ENCODE results near the gene ZNF286A. TPM values are rescaled to one million over a fixed set of nuclear protein-coding genes. Genes with fewer than 3 reads are reported as not detected.

ZNF286A gene
- total RNA-seq, 2 experiments from 2014 or later: 19.2 to 35.4 TPM

DNA sequence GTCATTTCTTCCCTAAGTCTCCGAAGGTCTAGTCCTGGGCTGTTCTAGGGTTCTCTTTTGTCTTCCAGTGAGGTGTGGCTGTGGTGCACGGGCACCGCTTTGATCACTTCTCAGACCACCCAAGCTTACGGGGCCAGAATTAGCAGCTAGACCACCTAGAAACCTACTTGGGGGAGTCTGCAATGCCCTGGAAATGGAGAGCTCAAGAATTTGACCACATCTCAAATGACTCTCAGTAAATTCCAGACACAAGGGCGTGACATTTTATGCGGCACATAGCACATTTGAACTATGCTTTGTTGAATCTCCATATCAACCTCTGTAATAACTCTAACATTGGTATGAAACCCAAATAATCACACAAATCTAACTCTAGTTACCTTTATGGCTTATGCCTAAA lies 40.3 kb upstream of the ZNF286A start:
- intact Hi-C loops (cut with micrococcal nuclease; ENCODE audit: unreplicated experiment): no loop called here
- Histone ChIP-seq H3K9me3 (ENCODE audit: low read length) (no peaks in the 10 kb centered on the region), H3K4me2 (ENCODE audit: low read length) (no peak overlapping the region), H3K4me1 (ENCODE audit: insufficient read depth, low read length, poor library complexity, severe bottlenecking) (no peaks in the 10 kb centered on the region), H4K20me1 (ENCODE audit: insufficient read depth, low read length) (no peaks in the 10 kb centered on the region), H3K79me2 (ENCODE audit: insufficient read depth, low read depth, low read length) (no peaks in the 10 kb centered on the region), H3K36me3 (ENCODE audit: insufficient read depth, low read length) (0 out of 2 replicates have a peak, but pooled peaks cover 4% of the 10 kb centered on the region), H3K4me3 (ENCODE audit: low read depth, low read length, poor library complexity, severe bottlenecking) (no peak overlapping the region), H3K27ac (ENCODE audit: low read depth, low read length, poor library complexity, severe bottlenecking) (no peak overlapping the region), H2AFZ (ENCODE audit: low read length) (no peak overlapping the region), H3K9me2 (ENCODE audit: insufficient read depth, low read length) (no peaks in the 10 kb centered on the region)
- no peak for DNase-seq (ENCODE audit: low spot score)
- POLR2A ChIA-PET: no interaction called here
- CTCF ChIA-PET (ENCODE audit: unreplicated experiment): no interaction called here
- TF ChIP-seq EZH2phosphoT487 (IDR thresholded peaks at IDR 0.05; ENCODE audit: borderline replicate concordance, low read depth, low read length): no peak
- TF ChIP-seq, protein P1, sequence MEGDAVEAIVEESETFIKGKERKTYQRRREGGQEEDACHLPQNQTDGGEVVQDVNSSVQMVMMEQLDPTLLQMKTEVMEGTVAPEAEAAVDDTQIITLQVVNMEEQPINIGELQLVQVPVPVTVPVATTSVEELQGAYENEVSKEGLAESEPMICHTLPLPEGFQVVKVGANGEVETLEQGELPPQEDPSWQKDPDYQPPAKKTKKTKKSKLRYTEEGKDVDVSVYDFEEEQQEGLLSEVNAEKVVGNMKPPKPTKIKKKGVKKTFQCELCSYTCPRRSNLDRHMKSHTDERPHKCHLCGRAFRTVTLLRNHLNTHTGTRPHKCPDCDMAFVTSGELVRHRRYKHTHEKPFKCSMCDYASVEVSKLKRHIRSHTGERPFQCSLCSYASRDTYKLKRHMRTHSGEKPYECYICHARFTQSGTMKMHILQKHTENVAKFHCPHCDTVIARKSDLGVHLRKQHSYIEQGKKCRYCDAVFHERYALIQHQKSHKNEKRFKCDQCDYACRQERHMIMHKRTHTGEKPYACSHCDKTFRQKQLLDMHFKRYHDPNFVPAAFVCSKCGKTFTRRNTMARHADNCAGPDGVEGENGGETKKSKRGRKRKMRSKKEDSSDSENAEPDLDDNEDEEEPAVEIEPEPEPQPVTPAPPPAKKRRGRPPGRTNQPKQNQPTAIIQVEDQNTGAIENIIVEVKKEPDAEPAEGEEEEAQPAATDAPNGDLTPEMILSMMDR (conservative IDR thresholded peaks at IDR 0.05; ENCODE audit: low read length): no peak
- no TSS peak for BruUV-seq (replicated peaks)

DNA sequence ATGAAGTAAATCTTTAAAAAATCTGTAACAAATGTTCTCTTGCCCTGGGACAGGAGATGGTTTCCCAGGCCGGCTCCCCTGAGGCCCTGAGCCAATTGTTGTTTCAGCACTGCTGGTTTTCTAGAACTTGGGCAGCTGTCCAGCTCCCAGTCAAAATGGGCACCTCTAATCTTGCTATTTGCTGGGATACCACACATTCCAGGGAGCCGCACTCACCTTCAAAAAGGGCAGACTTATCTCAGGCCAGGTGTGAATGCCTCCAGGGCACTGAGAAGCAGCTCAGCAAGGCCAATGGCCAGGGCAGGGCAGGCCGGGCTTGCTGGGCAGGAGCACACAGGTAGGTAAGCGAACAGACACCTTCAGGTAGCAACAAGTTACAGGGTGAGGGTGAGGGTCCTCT lies 39.9 kb upstream of the ZNF286A start:
- ChIA-PET POLR2A (no interaction called here), CTCF (ENCODE audit: unreplicated experiment) (no interaction called here)
- Histone ChIP-seq H3K27ac (ENCODE audit: low read depth, low read length, poor library complexity, severe bottlenecking) (no peak overlapping the region), H4K20me1 (ENCODE audit: insufficient read depth, low read length) (no peaks in the 10 kb centered on the region), H3K36me3 (ENCODE audit: insufficient read depth, low read length) (0 out of 2 replicates have a peak, but pooled peaks cover 4% of the 10 kb centered on the region), H3K4me2 (ENCODE audit: low read length) (no peak overlapping the region), H3K9me2 (ENCODE audit: insufficient read depth, low read length) (no peaks in the 10 kb centered on the region), H3K79me2 (ENCODE audit: insufficient read depth, low read depth, low read length) (no peaks in the 10 kb centered on the region), H3K4me3 (ENCODE audit: low read depth, low read length, poor library complexity, severe bottlenecking) (no peak overlapping the region), H2AFZ (ENCODE audit: low read length) (no peak overlapping the region), H3K9me3 (ENCODE audit: low read length) (no peaks in the 10 kb centered on the region), H3K4me1 (ENCODE audit: insufficient read depth, low read length, poor library complexity, severe bottlenecking) (no peaks in the 10 kb centered on the region)
- intact Hi-C loops (cut with micrococcal nuclease; ENCODE audit: unreplicated experiment): no loop called here
- no peak for DNase-seq (ENCODE audit: low spot score)
- BruUV-seq (replicated peaks): no TSS peak
- TF ChIP-seq, protein P1 (conservative IDR thresholded peaks at IDR 0.05; ENCODE audit: low read length): no peak
- TF ChIP-seq EZH2phosphoT487 (IDR thresholded peaks at IDR 0.05; ENCODE audit: borderline replicate concordance, low read depth, low read length): no peak

DNA sequence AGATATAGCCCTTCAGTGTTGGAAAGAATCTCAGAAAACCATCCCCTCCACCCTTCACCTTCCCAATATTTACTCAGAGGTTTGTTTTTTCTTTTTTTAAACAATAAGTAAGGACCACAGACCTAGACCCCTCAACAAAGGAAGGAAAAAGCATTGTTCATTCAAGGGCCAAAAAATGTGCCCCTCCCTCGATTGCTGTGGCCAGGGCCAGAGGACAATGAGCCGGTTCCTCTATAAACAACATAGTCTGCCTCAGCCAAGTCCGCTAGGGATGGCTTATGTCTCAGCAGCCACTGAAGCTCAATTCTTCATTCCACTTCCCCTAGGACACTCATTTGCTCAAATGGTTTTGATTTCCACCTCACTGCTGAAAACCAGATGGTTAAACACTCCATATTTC lies 39.5 kb upstream of the ZNF286A start:
- intact Hi-C loops (cut with micrococcal nuclease; ENCODE audit: unreplicated experiment): no loop called here
- no peak overlapping the region for H2AFZ ChIP-seq (ENCODE audit: low read length)
- 0 out of 2 replicates have a peak, but pooled peaks cover 4% of the 10 kb centered on the region for H3K36me3 ChIP-seq (ENCODE audit: insufficient read depth, low read length)
- no peak overlapping the region for H3K27ac ChIP-seq (ENCODE audit: low read depth, low read length, poor library complexity, severe bottlenecking)
- H3K9me2 ChIP-seq (ENCODE audit: insufficient read depth, low read length): no peaks in the 10 kb centered on the region
- H3K4me2 ChIP-seq (ENCODE audit: low read length): no peak overlapping the region
- no TSS peak for BruUV-seq (replicated peaks)
- ChIA-PET CTCF (ENCODE audit: unreplicated experiment) (no interaction called here), POLR2A (no interaction called here)
- no peak overlapping the region for H3K4me3 ChIP-seq (ENCODE audit: low read depth, low read length, poor library complexity, severe bottlenecking)
- no peaks in the 10 kb centered on the region for H3K4me1 ChIP-seq (ENCODE audit: insufficient read depth, low read length, poor library complexity, severe bottlenecking)
- no peaks in the 10 kb centered on the region for H4K20me1 ChIP-seq (ENCODE audit: insufficient read depth, low read length)
- no peaks in the 10 kb centered on the region for H3K79me2 ChIP-seq (ENCODE audit: insufficient read depth, low read depth, low read length)
- H3K9me3 ChIP-seq (ENCODE audit: low read length): no peaks in the 10 kb centered on the region
- no peak for TF ChIP-seq EZH2phosphoT487 (IDR thresholded peaks at IDR 0.05; ENCODE audit: borderline replicate concordance, low read depth, low read length)
- TF ChIP-seq, protein P1 (conservative IDR thresholded peaks at IDR 0.05; ENCODE audit: low read length): no peak
- DNase-seq (ENCODE audit: low spot score): no peak

Data from OCI-LY7 (cell line).